HCT116 (cell line): Measurements from ENCODE around the gene DUOXA2. TPM values are rescaled to one million over a fixed set of nuclear protein-coding genes. Genes with fewer than 3 reads are reported as not detected.

ENCODE experiments used
- ATAC-seq: fragments of 200-7000 bp; cut with Tn5 transposase; 2 replicates; pipeline ENCODE4 v1.9.1; 2020; ENCODE audit warnings: mild to moderate bottlenecking, moderate library complexity
- BruUV-seq: library from RNA; stranded (reverse); fragments of 400-500 nt; replicated peaks from 2 replicates; lab custom pipeline; 2021; lab: Mats Ljungman, UMichigan
- CTCF ChIA-PET: fragments of 300-600 bp; sonication (Branson Sonifier 250); formaldehyde crosslinking; loops from one replicate; lab custom pipeline; 2021; ENCODE audit warnings: antibody characterized with exemption; lab: Charles Lee
- POLR2A ChIA-PET: fragments of 300-600, 350-600 bp; sonication (Branson Sonifier 250); formaldehyde crosslinking; loops from one replicate; lab custom pipeline; 2021; ENCODE audit warnings: antibody characterized with exemption; lab: Charles Lee
- RAD21 ChIA-PET, 2 experiments: fragments of 300-600 bp; sonication (Branson Sonifier 250); formaldehyde crosslinking; loops; one replicate each; lab custom pipeline; 2023; ENCODE audit warnings: low total read pairs in 2 of 2; ENCODE audit not compliant: uncharacterized antibody in 2 of 2, unreplicated experiment in 2 of 2, low non-redundant PET in 1 of 2; lab: Charles Lee
- DNase-seq: peaks from one replicate; pipeline ENCODE4 v3.0.0-alpha.2; 2010; ENCODE audit warnings: low read depth, low spot score
- H2AFZ ChIP-seq: fragments of 200-600 bp; shearing (Covaris generic), sonication (generic); 2 replicates; pipeline ENCODE4 v1.6.1; 2017; ENCODE audit warnings: low read depth, mixed run types, mixed read lengths, antibody characterized with exemption, low read length; ENCODE audit not compliant: poor library complexity, severe bottlenecking
- H3K27ac ChIP-seq: 2 replicates; pipeline ENCODE4 v1.5.1; 2012; ENCODE audit warnings: low read depth, low read length
- H3K27me3 ChIP-seq: fragments of 200-600 bp; sonication (generic); 2 replicates; pipeline ENCODE4 v1.6.1; 2016; ENCODE audit warnings: mixed run types, low read length, mixed read lengths; ENCODE audit not compliant: insufficient read depth
- H3K36me3 ChIP-seq, 2 experiments: fragments of 200-500 bp in 1 of 2; fragments of 200-600 bp in 1 of 2; sonication (Bioruptor generic) in 1 of 2; sonication (generic) in 1 of 2; 2 replicates each; pipeline versions ENCODE4 v1.5.1 to v1.6.1; 2014 to 2016; ENCODE audit warnings: low read length in 2 of 2, inconsistent platforms in 1 of 2, mixed read lengths in 1 of 2, mixed run types in 1 of 2; ENCODE audit not compliant: insufficient read depth in 2 of 2, control insufficient read depth in 1 of 2
- H3K4me1 ChIP-seq, 2 experiments: fragments of 200-600 bp in 1 of 2; sonication (generic) in 1 of 2; 2 replicates each; pipeline versions ENCODE4 v1.5.1 to v1.6.1; 2012 to 2017; ENCODE audit warnings: low read length in 2 of 2, inconsistent platforms in 1 of 2, mild to moderate bottlenecking in 1 of 2, mixed read lengths in 1 of 2, mixed run types in 1 of 2, moderate library complexity in 1 of 2; ENCODE audit not compliant: insufficient read depth in 2 of 2, control insufficient read depth in 1 of 2
- H3K4me2 ChIP-seq: fragments of 200-600 bp; sonication (generic); 2 replicates; pipeline ENCODE4 v1.6.1; 2017; ENCODE audit warnings: mixed run types, low read length, mixed read lengths
- H3K4me3 ChIP-seq, 2 experiments: fragments of 200-600 bp in 1 of 2; sonication (generic) in 1 of 2; replicated peaks in 1 of 2; 2 replicates each; pipeline ENCODE4 v1.5.1; 2011 to 2016; ENCODE audit warnings: low read length in 2 of 2, control low read depth in 1 of 2, low read depth in 1 of 2, mild to moderate bottlenecking in 1 of 2, mixed read lengths in 1 of 2, mixed run types in 1 of 2
- H3K79me2 ChIP-seq: fragments of 200-600 bp; sonication (generic); 2 replicates; pipeline ENCODE4 v1.6.1; 2017; ENCODE audit warnings: mild to moderate bottlenecking, mixed run types, low read length, moderate library complexity, mixed read lengths; ENCODE audit not compliant: insufficient read depth
- H3K9ac ChIP-seq: fragments of 200-600 bp; sonication (generic); 2 replicates; pipeline ENCODE4 v1.6.1; 2016; ENCODE audit warnings: low read length, mixed read lengths
- H3K9me2 ChIP-seq: fragments of 200-600 bp; sonication (generic), shearing (Covaris generic); 2 replicates; pipeline ENCODE4 v1.6.1; 2017; ENCODE audit warnings: mixed run types, mild to moderate bottlenecking, moderate library complexity; ENCODE audit not compliant: insufficient read depth
- H3K9me3 ChIP-seq, 2 experiments: fragments of 200-500 bp in 1 of 2; fragments of 200-600 bp in 1 of 2; sonication (Bioruptor generic) in 1 of 2; sonication (generic) in 1 of 2; 2 replicates each; pipeline ENCODE4 v1.6.1; 2014 to 2017; ENCODE audit warnings: low read length in 2 of 2, mixed read lengths in 2 of 2, inconsistent platforms in 1 of 2, low read depth in 1 of 2, mild to moderate bottlenecking in 1 of 2, mixed run types in 1 of 2, moderate library complexity in 1 of 2; ENCODE audit not compliant: control insufficient read depth in 1 of 2, insufficient read depth in 1 of 2
- H4K20me1 ChIP-seq: fragments of 200-600 bp; sonication (generic), shearing (Covaris generic); 2 replicates; pipeline ENCODE4 v1.6.1; 2017; ENCODE audit warnings: mixed run types, mild to moderate bottlenecking, moderate library complexity; ENCODE audit not compliant: insufficient read depth
- EGR1 ChIP-seq: IDR thresholded peaks from 2 replicates; pipeline ENCODE4 v1.6.1; 2012; ENCODE audit warnings: low read depth
- ELF1 ChIP-seq: IDR thresholded peaks from 2 replicates; pipeline ENCODE4 v1.6.1; 2012; ENCODE audit warnings: low read depth, borderline replicate concordance
- EZH2phosphoT487 ChIP-seq: fragments of 200-600 bp; IDR thresholded peaks from 2 replicates; pipeline ENCODE4 v1.6.1; 2018; ENCODE audit warnings: antibody characterized with exemption, borderline replicate concordance
- FOSL1 ChIP-seq: IDR thresholded peaks from 2 replicates; pipeline ENCODE4 v1.6.1; 2012; ENCODE audit warnings: low read depth
- POLR2AphosphoS5 ChIP-seq: IDR thresholded peaks from 2 replicates; pipeline ENCODE4 v1.6.1; 2011; ENCODE audit warnings: mild to moderate bottlenecking, low read depth, low read length, moderate library complexity
- RAD21 ChIP-seq: IDR thresholded peaks from 2 replicates; pipeline ENCODE4 v1.6.1; 2012; ENCODE audit warnings: low read depth, mild to moderate bottlenecking
- SIN3A ChIP-seq: IDR thresholded peaks from 2 replicates; pipeline ENCODE4 v1.6.1; 2012; ENCODE audit warnings: low read depth
- SRF ChIP-seq: IDR thresholded peaks from 2 replicates; pipeline ENCODE4 v1.6.1; 2012; ENCODE audit warnings: low read depth
- TCF7L2 ChIP-seq: IDR thresholded peaks from 2 replicates; pipeline ENCODE4 v1.7.0; 2011; ENCODE audit warnings: borderline replicate concordance, inconsistent platforms; ENCODE audit not compliant: insufficient read depth, insufficient read length; ENCODE audit errors: extremely low read depth
- YY1 ChIP-seq: IDR thresholded peaks from 2 replicates; pipeline ENCODE4 v1.6.1; 2011; ENCODE audit warnings: low read length, low read depth, moderate library complexity, mild to moderate bottlenecking; ENCODE audit not compliant: insufficient replicate concordance; ENCODE audit errors: extremely low read depth
- ZFX ChIP-seq: fragments of 450-650 bp; IDR thresholded peaks from 2 replicates; pipeline ENCODE4 v1.6.1; 2017
- intact Hi-C: fragments of 100-400 bp; cut with micrococcal nuclease; formaldehyde crosslinking; loops from 2 replicates; pipeline ENCODE4 v1.10.0; 2022
- total RNA-seq: library from RNA; stranded (reverse); gene quantifications from one replicate; pipeline ENCODE4 v1.2.1, GENCODE V29; 2021; ENCODE audit not compliant: unreplicated experiment

The DUOXA2 gene
- total RNA-seq, 1 experiment from 2014 or later = not detected

DNA sequence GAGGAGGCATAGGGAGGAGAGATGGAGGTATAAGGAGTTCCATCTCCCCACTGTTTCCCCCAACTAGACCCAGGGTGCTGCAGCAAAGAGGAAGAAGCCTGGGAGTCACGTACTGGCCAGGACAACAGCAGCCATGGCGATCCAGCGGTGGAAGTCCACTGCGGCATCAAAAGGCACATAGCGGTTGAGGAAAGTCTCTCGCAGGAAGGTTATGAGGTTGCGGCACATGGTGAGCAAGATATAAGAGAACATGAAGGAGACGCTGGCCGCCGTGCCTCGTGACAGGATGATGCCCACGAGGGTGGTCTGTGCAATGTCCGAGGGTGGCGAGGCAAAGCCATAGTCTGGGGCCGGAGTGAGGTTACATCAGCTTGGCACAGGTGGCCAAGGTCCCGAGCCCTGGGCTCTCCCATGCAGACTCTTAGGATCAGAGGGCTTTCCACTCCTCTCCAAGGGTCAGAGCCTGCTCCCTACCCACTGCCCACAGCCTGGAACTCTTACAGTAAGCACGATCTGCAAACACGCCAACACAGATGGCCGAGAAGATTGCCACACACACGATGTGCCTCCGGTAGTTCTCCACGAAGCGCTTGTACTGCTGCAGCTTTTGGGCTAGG, 14.5 kb upstream of the DUOXA2 start:
- CTCF ChIA-PET = no interaction called here
- BruUV-seq = no TSS peak
- no peak overlapping the region for H2AFZ ChIP-seq
- intact Hi-C loops = no loop called here
- no peaks in the 10 kb centered on the region for H3K9me2 ChIP-seq
- POLR2A ChIA-PET = no interaction called here
- H3K4me2 ChIP-seq = no peak overlapping the region
- H3K27ac ChIP-seq = no peak overlapping the region
- H3K9me3 ChIP-seq = no peaks in the 10 kb centered on the region
- no peak for DNase-seq
- H3K27me3 ChIP-seq = no peaks in the 10 kb centered on the region
- H3K4me3 ChIP-seq = no peak overlapping the region
- RAD21 ChIA-PET = no interaction called here
- no peak overlapping the region for H3K9ac ChIP-seq
- H3K79me2 ChIP-seq = no peaks in the 10 kb centered on the region
- TF ChIP-seq RAD21 = no peak
- TF ChIP-seq TCF7L2 = no peak
- no peak for TF ChIP-seq SRF
- no peak for TF ChIP-seq EGR1
- no peak for TF ChIP-seq ZFX
- no peak for TF ChIP-seq SIN3A
- no peak for ATAC-seq
- H3K36me3 ChIP-seq = no peaks in the 10 kb centered on the region
- H4K20me1 ChIP-seq = no peaks in the 10 kb centered on the region
- no peaks in the 10 kb centered on the region for H3K4me1 ChIP-seq

DNA sequence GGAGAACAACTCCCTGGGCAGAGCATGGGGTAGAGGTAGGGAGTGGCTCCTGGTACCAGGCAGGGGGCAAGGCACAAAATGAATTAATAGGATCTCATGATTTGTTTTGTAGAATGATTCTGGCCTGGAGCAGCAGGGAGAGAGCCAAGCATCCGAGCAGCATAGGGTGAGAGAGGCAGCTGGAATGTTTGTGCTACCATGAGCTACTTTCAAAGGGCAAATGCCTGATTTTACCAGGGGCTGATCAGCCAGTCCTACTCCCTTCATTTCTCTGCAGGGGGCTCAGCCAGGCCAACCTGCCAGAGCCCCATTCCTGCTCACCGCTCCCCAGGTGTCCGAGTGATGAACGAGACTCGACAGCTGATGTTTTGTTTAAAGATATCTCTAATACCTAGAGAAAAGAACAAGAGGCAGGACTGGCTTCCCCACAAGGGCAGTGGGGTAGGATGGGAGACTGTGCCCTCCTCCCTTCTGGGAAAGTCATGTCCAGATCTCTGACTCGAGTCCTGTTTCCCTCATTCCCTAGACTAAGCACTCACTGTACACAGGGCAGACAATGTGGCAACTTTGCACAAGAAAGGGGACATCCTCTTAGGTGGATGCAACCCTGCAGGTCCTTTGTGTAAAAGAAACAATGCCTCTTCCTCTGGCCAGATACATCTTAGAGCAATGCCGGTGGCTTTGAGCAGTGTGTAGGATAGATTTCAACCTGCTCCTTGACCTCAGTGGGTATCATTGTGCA, 13.1 kb upstream of the DUOXA2 start:
- no peaks in the 10 kb centered on the region for H3K36me3 ChIP-seq
- no peak overlapping the region for H3K4me3 ChIP-seq
- no peak overlapping the region for H3K4me2 ChIP-seq
- H3K9ac ChIP-seq = no peak overlapping the region
- no peak for TF ChIP-seq YY1
- TF ChIP-seq EZH2phosphoT487 = no peak
- TF ChIP-seq ELF1 = no peak
- no peak for TF ChIP-seq POLR2AphosphoS5
- no peak for TF ChIP-seq FOSL1
- no peak overlapping the region for H3K27ac ChIP-seq
- no TSS peak for BruUV-seq
- intact Hi-C loops = no loop called here
- DNase-seq (no peak), ATAC-seq (no peak)
- H4K20me1 ChIP-seq = no peaks in the 10 kb centered on the region
- no peak overlapping the region for H2AFZ ChIP-seq
- RAD21 ChIA-PET = no interaction called here
- H3K27me3 ChIP-seq = no peaks in the 10 kb centered on the region
- H3K9me3 ChIP-seq = no peaks in the 10 kb centered on the region
- CTCF ChIA-PET = interaction anchor here (0.6 to 1.4 kb wide), 2 partner anchors 17 to 26 kb away, joined by 3 to 8 read pairs; no protein-coding TSS in a partner anchor
- H3K9me2 ChIP-seq = no peaks in the 10 kb centered on the region
- POLR2A ChIA-PET = no interaction called here
- H3K4me1 ChIP-seq = no peaks in the 10 kb centered on the region
- H3K79me2 ChIP-seq = no peaks in the 10 kb centered on the region
